Endothelial cell of umbilical vein (primary cell): Measurements from ENCODE around the gene PDSS2. TPM values are rescaled to one million over a fixed set of nuclear protein-coding genes. Genes with fewer than 3 reads are reported as not detected.

Experiments
- BruUV-seq: library from RNA; stranded (reverse); fragments of 400-500 nt; replicated peaks from 2 replicates; lab custom pipeline; 2021; lab: Mats Ljungman, UMichigan
- CTCF ChIA-PET: fragments of 300-600, 350-600 bp; sonication (Branson Sonifier 250); formaldehyde crosslinking; loops from one replicate; lab custom pipeline; 2021; ENCODE audit warnings: antibody characterized with exemption, inconsistent platforms; lab: Charles Lee
- POLR2A ChIA-PET: fragments of 300-600, 350-600 bp; sonication (Branson Sonifier 250); formaldehyde crosslinking; loops from one replicate; lab custom pipeline; 2021; ENCODE audit warnings: antibody characterized with exemption, inconsistent platforms; lab: Charles Lee
- DNase-seq: peaks from one replicate; pipeline ENCODE4 v3.0.0-alpha.2; 2011; ENCODE audit warnings: low read depth, low spot score
- FAIRE-seq: peaks from 2 replicates; lab custom pipeline; 2011; peaks lifted over from hg19 to GRCh38; lab: Jason Lieb, UNC
- H2AFZ ChIP-seq: 2 replicates; pipeline ENCODE4 v1.6.0; 2012; ENCODE audit warnings: low read depth, low read length, control low read depth, inconsistent platforms
- H3K27ac ChIP-seq: 2 replicates; pipeline ENCODE4 v1.5.1; 2011; ENCODE audit warnings: low read depth, mild to moderate bottlenecking, control low read depth, low read length, moderate library complexity; ENCODE audit not compliant: insufficient read depth
- H3K27me3 ChIP-seq, 2 experiments: 2 replicates each; pipeline versions ENCODE4 v1.6.0 to v1.6.1; 2011; ENCODE audit warnings: low read length in 2 of 2, mixed read lengths in 1 of 2; ENCODE audit not compliant: control insufficient read depth in 2 of 2, insufficient read depth in 2 of 2
- H3K36me3 ChIP-seq, 2 experiments: 2 replicates in 1 of 2; 3 replicates in 1 of 2; pipeline ENCODE4 v1.5.1; 2011; ENCODE audit warnings: low read length in 2 of 2, mild to moderate bottlenecking in 1 of 2, moderate library complexity in 1 of 2; ENCODE audit not compliant: control insufficient read depth in 2 of 2, insufficient read depth in 2 of 2; ENCODE audit errors: extremely low read depth in 1 of 2
- H3K4me1 ChIP-seq: 3 replicates; pipeline ENCODE4 v1.5.1; 2011; ENCODE audit warnings: mild to moderate bottlenecking, low read length; ENCODE audit not compliant: control insufficient read depth, insufficient read depth; ENCODE audit errors: extremely low read depth
- H3K4me2 ChIP-seq: 2 replicates; pipeline ENCODE4 v1.6.1; 2011; ENCODE audit warnings: low read length, control low read depth, mixed read lengths; ENCODE audit not compliant: insufficient read depth
- H3K4me3 ChIP-seq, 3 experiments: fragments of 200-600 bp in 1 of 3; sonication (generic), shearing (Covaris generic) in 1 of 3; replicated peaks in 1 of 3; 2 replicates each; pipeline ENCODE4 v1.5.1; 2011 to 2016; ENCODE audit warnings: control low read depth in 3 of 3, low read length in 3 of 3, mild to moderate bottlenecking in 2 of 3, inconsistent platforms in 1 of 3, low read depth in 1 of 3, moderate library complexity in 1 of 3; ENCODE audit not compliant: insufficient read depth in 1 of 3
- H3K79me2 ChIP-seq: 2 replicates; pipeline ENCODE4 v1.6.0; 2012; ENCODE audit warnings: low read length, inconsistent platforms; ENCODE audit not compliant: control insufficient read depth, insufficient read depth
- H3K9ac ChIP-seq: replicated peaks from 2 replicates; pipeline ENCODE3; 2011; ENCODE audit warnings: low read length, control low read depth; ENCODE audit not compliant: insufficient read depth; ENCODE audit errors: extremely low read depth
- H3K9me1 ChIP-seq: replicated peaks from 3 replicates; pipeline ENCODE4 v1.6.0; 2011; ENCODE audit warnings: mild to moderate bottlenecking, low read length; ENCODE audit not compliant: control insufficient read depth, insufficient read depth; ENCODE audit errors: extremely low read depth
- H3K9me3 ChIP-seq: replicated peaks from 2 replicates; pipeline ENCODE4 v1.5.1; 2012; ENCODE audit warnings: low read length, inconsistent platforms; ENCODE audit not compliant: control insufficient read depth, insufficient read depth
- H4K20me1 ChIP-seq: replicated peaks from 2 replicates; pipeline ENCODE3; 2011; ENCODE audit warnings: mild to moderate bottlenecking, low read length; ENCODE audit not compliant: control insufficient read depth, insufficient read depth; ENCODE audit errors: extremely low read depth
- CTCF ChIP-seq, 2 donors: IDR thresholded peaks; 1 replicate in 1 of 2; 2 replicates in 1 of 2; pipeline ENCODE4 v1.5.1; 2011; ENCODE audit warnings: low read length in 2 of 2, mild to moderate bottlenecking in 2 of 2, moderate library complexity in 2 of 2, control low read depth in 1 of 2, inconsistent platforms in 1 of 2, low read depth in 1 of 2; ENCODE audit not compliant: insufficient read depth in 1 of 2; ENCODE audit errors: extremely low read depth in 1 of 2
- FOS ChIP-seq: IDR thresholded peaks from 2 replicates; pipeline ENCODE4 v1.6.1; 2011; ENCODE audit warnings: mild to moderate bottlenecking, low read length, moderate library complexity, borderline replicate concordance; ENCODE audit not compliant: insufficient read depth
- GATA2 ChIP-seq: IDR thresholded peaks from 2 replicates; pipeline ENCODE4 v1.7.0; 2011; ENCODE audit warnings: low read depth, mild to moderate bottlenecking, moderate library complexity, mixed read lengths, low read length; ENCODE audit not compliant: insufficient read length, insufficient read depth
- JUN ChIP-seq: IDR thresholded peaks from 2 replicates; pipeline ENCODE4 v1.6.1; 2011; ENCODE audit warnings: borderline replicate concordance, low read depth; ENCODE audit not compliant: insufficient read length, insufficient read depth
- dilution Hi-C: fragments of 300-500 bp; cut with MboI; formaldehyde crosslinking; loops from one replicate; pipeline ENCODE4 v1.15.0; 2019; ENCODE audit warnings: low sequenced_read_pairs; ENCODE audit not compliant: extremely low pct_ligation_motif_present
- intact Hi-C: fragments of 100-400 bp; cut with micrococcal nuclease; formaldehyde crosslinking; loops from one replicate; pipeline ENCODE4 v1.10.0; 2022
- polyA plus RNA-seq, 4 experiments: library from polyadenylated mRNA; depleted of rRNA in 3 of 4; stranded (reverse) in 3 of 4; unstranded in 1 of 4; fragments of >200 nt; gene quantifications; 2 replicates each; pipeline versions ENCODE4 v1.2.1 to v1.2.3, GENCODE V29; 2011 to 2012; ENCODE audit warnings: missing spikeins in 1 of 4
- total RNA-seq: library from RNA; stranded (reverse); gene quantifications from 2 replicates; pipeline ENCODE4 v1.2.3, GENCODE V29; 2021

PDSS2 gene
- total and polyA plus RNA-seq, 2 donors (not counting 3 experiments of a cell fraction or from before 2014, with no cell fraction given) = 7.6 to 9.3 TPM

GRCh38 chr6:107128577-107128976 is 330.8 kb downstream of the PDSS2 start:
- intact Hi-C loops (no loop called here), dilution Hi-C loops (no loop called here)
- DNase-seq (no peak), FAIRE-seq (peak; percentile 50)
- BruUV-seq = no TSS peak
- H3K9ac ChIP-seq = no peak overlapping the region
- peaks cover 6% of the 10 kb centered on the region for H3K4me1 ChIP-seq
- H3K9me3 ChIP-seq = no peaks in the 10 kb centered on the region
- H3K4me2 ChIP-seq = no peak overlapping the region
- H3K27me3 ChIP-seq = no peaks in the 10 kb centered on the region
- H3K79me2 ChIP-seq = no peaks in the 10 kb centered on the region
- H3K9me1 ChIP-seq = no peaks in the 10 kb centered on the region
- TF ChIP-seq GATA2 (no peak), CTCF (IDR thresholded peaks at IDR 0.05; ENCODE audit: extremely low read depth in 1 of 2, insufficient read depth in 1 of 2, low read depth in 1 of 2, low read length in 2 of 2) (no peak)
- H3K27ac ChIP-seq = no peak overlapping the region
- no peaks in the 10 kb centered on the region for H3K36me3 ChIP-seq
- ChIA-PET CTCF (interaction anchor here (1.3 kb wide), 1 partner anchor 15 kb away, joined by 7 read pairs; no protein-coding TSS in a partner anchor), POLR2A (interaction anchor here (0.6 kb wide), 1 partner anchor 9 kb away, joined by 3 read pairs; no protein-coding TSS in a partner anchor)
- no peak overlapping the region for H3K4me3 ChIP-seq
- no peaks in the 10 kb centered on the region for H4K20me1 ChIP-seq
- H2AFZ ChIP-seq = no peak overlapping the region

GRCh38 chr6:107128175-107128574 is 331.2 kb downstream of the PDSS2 start:
- Histone ChIP-seq H3K36me3 (no peaks in the 10 kb centered on the region), H3K9me1 (no peaks in the 10 kb centered on the region), H3K4me2 (no peak overlapping the region), H3K9ac (no peak overlapping the region), H3K4me3 (no peak overlapping the region), H4K20me1 (no peaks in the 10 kb centered on the region), H3K27ac (no peak overlapping the region), H3K9me3 (no peaks in the 10 kb centered on the region), H3K4me1 (peaks cover 6% of the 10 kb centered on the region), H3K27me3 (no peaks in the 10 kb centered on the region), H2AFZ (no peak overlapping the region), H3K79me2 (no peaks in the 10 kb centered on the region)
- dilution Hi-C loops = no loop called here
- FAIRE-seq (peak; percentile 54), DNase-seq (no peak)
- intact Hi-C loops = no loop called here
- CTCF ChIA-PET = interaction anchor here (1.3 kb wide), 1 partner anchor 14 kb away, joined by 7 read pairs; no protein-coding TSS in a partner anchor
- TF ChIP-seq FOS (peak; percentile 7), JUN (no peak)
- POLR2A ChIA-PET = interaction anchor here (0.6 kb wide), 1 partner anchor 8 kb away, joined by 3 read pairs; no protein-coding TSS in a partner anchor
- BruUV-seq = no TSS peak
